Measurements from ENCODE around the gene CFAP61.
A peak's percentile ranks its signal among the peaks of the same experiment; 100 is the strongest.

Gene CFAP61

GRCh38 chr20:20360464-20360863 is 308.1 kb downstream of the CFAP61 start (continued):
- TF ChIP-seq ZNF654 (tag by site-specific recombination; IDR thresholded peaks at IDR 0.05; ENCODE audit: low read depth) (peak; percentile 70), ZBTB20 (tag by site-specific recombination; IDR thresholded peaks at IDR 0.05) (peak; percentile 69; the same call in 1 of the 2 replicates), ZBTB17 (tag by site-specific recombination; IDR thresholded peaks at IDR 0.05) (peak; percentile 84), ZNF664 (tag by site-specific recombination; IDR thresholded peaks at IDR 0.05) (peak; percentile 98), ZXDB (tag by site-specific recombination; IDR thresholded peaks at IDR 0.05) (no peak), IKZF3 (tag by site-specific recombination; IDR thresholded peaks at IDR 0.05) (peak; percentile 63)
- TF ChIP-seq, protein P1, sequence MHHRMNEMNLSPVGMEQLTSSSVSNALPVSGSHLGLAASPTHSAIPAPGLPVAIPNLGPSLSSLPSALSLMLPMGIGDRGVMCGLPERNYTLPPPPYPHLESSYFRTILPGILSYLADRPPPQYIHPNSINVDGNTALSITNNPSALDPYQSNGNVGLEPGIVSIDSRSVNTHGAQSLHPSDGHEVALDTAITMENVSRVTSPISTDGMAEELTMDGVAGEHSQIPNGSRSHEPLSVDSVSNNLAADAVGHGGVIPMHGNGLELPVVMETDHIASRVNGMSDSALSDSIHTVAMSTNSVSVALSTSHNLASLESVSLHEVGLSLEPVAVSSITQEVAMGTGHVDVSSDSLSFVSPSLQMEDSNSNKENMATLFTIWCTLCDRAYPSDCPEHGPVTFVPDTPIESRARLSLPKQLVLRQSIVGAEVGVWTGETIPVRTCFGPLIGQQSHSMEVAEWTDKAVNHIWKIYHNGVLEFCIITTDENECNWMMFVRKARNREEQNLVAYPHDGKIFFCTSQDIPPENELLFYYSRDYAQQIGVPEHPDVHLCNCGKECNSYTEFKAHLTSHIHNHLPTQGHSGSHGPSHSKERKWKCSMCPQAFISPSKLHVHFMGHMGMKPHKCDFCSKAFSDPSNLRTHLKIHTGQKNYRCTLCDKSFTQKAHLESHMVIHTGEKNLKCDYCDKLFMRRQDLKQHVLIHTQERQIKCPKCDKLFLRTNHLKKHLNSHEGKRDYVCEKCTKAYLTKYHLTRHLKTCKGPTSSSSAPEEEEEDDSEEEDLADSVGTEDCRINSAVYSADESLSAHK (tag by site-specific recombination; IDR thresholded peaks at IDR 0.05), result peak; percentile 82
- TF ChIP-seq, protein P2, sequence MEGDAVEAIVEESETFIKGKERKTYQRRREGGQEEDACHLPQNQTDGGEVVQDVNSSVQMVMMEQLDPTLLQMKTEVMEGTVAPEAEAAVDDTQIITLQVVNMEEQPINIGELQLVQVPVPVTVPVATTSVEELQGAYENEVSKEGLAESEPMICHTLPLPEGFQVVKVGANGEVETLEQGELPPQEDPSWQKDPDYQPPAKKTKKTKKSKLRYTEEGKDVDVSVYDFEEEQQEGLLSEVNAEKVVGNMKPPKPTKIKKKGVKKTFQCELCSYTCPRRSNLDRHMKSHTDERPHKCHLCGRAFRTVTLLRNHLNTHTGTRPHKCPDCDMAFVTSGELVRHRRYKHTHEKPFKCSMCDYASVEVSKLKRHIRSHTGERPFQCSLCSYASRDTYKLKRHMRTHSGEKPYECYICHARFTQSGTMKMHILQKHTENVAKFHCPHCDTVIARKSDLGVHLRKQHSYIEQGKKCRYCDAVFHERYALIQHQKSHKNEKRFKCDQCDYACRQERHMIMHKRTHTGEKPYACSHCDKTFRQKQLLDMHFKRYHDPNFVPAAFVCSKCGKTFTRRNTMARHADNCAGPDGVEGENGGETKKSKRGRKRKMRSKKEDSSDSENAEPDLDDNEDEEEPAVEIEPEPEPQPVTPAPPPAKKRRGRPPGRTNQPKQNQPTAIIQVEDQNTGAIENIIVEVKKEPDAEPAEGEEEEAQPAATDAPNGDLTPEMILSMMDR (tag by site-specific recombination; IDR thresholded peaks at IDR 0.05), result peak; percentile 68

DNA sequence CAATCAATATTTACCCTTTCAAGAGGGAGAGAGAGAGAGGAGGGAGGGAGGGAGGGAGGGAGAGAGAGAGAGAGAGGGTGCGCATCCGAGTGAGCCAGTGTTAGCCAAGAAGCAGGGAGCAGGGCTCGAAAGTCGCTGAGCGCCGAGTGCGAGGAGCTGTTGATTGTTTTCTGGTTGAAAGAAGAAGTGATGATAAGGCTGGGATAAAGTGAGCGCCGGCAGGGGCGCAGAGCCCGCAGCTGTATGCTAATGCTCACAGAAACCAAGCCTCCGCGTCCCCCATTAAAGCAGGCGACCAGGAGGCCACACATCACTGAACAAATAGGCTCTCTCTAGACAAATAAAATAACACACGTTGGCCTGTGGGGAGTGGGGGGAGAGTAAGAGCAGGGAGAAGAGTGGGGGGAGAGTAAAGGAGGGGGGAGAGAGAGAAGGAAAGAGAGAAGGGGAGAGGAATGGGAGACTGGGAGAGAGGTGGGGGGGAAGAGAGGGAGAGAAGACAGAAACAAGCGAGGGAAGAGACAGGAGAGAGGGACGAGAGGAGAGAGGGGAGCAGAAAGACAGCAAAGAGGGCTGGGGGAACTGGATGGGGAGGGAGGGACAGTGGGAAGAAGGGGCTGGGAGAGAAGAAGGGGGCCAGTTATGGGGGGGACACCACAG is 310.6 kb downstream of the CFAP61 start:
- Histone ChIP-seq H3K9me3 (ENCODE audit: control insufficient read depth, insufficient read depth, low read depth, low read length) (no peaks in the 10 kb centered on the region), H3K4me3 (ENCODE audit: low read depth, low read length) (no peak overlapping the region), H3K4me1 (ENCODE audit: control insufficient read depth, insufficient read depth, low read length) (peaks cover 11% of the 10 kb centered on the region; the same call in 1 of the 2 replicates), H3K27ac (ENCODE audit: extremely low read depth, low read depth, low read length) (no peak overlapping the region), H3K36me3 (ENCODE audit: control insufficient read depth in 2 of 2, insufficient read depth in 1 of 2, low read length in 2 of 2) (no peaks in the 10 kb centered on the region)
- POLR2A ChIA-PET, result no interaction called here
- CTCF ChIA-PET, result interaction anchor here (0.6 kb wide), 1 partner anchor 204 kb away, joined by 3 read pairs; no protein-coding TSS in a partner anchor
- TF ChIP-seq ZNF37A (tag by site-specific recombination; IDR thresholded peaks at IDR 0.05) (no peak), KLF17 (tag by site-specific recombination; IDR thresholded peaks at IDR 0.05) (peak; percentile 57; the same call in 1 of the 2 replicates), ZNF292 (tag by site-specific recombination; IDR thresholded peaks at IDR 0.05; ENCODE audit: borderline replicate concordance, low read depth) (no peak), ZNF561 (tag by site-specific recombination; IDR thresholded peaks at IDR 0.05; ENCODE audit: borderline replicate concordance) (no peak), ZNF169 (tag by site-specific recombination; IDR thresholded peaks at IDR 0.05) (no peak), PATZ1 (tag by site-specific recombination; IDR thresholded peaks at IDR 0.05) (peak; percentile 81), ZNF132 (tag by site-specific recombination; IDR thresholded peaks at IDR 0.05; ENCODE audit: borderline replicate concordance) (no peak), ZNF248 (tag by site-specific recombination; IDR thresholded peaks at IDR 0.05) (no peak), ZFP69B (tag by site-specific recombination; IDR thresholded peaks at IDR 0.05) (peak; percentile 37; the same call in 1 of the 2 replicates), ZSCAN4 (tag by site-specific recombination; IDR thresholded peaks at IDR 0.05) (no peak), ZNF24 (tag by site-specific recombination; IDR thresholded peaks at IDR 0.05) (peak; percentile 48; the same call in 1 of the 2 replicates), EGR2 (tag by site-specific recombination; IDR thresholded peaks at IDR 0.05; ENCODE audit: low read depth) (no peak), ZEB2 (tag by site-specific recombination; IDR thresholded peaks at IDR 0.05) (no peak), ZNF747 (tag by site-specific recombination; IDR thresholded peaks at IDR 0.05) (no peak), ZBTB20 (tag by site-specific recombination; IDR thresholded peaks at IDR 0.05) (0 out of 2 replicates have a peak, but pooled peaks have one; percentile 15)
- TF ChIP-seq, protein P2 (tag by site-specific recombination; IDR thresholded peaks at IDR 0.05), result peak; percentile 66
- TF ChIP-seq, protein P3, sequence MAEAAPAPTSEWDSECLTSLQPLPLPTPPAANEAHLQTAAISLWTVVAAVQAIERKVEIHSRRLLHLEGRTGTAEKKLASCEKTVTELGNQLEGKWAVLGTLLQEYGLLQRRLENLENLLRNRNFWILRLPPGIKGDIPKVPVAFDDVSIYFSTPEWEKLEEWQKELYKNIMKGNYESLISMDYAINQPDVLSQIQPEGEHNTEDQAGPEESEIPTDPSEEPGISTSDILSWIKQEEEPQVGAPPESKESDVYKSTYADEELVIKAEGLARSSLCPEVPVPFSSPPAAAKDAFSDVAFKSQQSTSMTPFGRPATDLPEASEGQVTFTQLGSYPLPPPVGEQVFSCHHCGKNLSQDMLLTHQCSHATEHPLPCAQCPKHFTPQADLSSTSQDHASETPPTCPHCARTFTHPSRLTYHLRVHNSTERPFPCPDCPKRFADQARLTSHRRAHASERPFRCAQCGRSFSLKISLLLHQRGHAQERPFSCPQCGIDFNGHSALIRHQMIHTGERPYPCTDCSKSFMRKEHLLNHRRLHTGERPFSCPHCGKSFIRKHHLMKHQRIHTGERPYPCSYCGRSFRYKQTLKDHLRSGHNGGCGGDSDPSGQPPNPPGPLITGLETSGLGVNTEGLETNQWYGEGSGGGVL (tag by site-specific recombination; IDR thresholded peaks at IDR 0.05), result peak; percentile 97
